Measurements from ENCODE around the gene MTMR11. TPM values are rescaled to one million over a fixed set of nuclear protein-coding genes. Genes with fewer than 3 reads are reported as not detected.

Gene MTMR11
- total and polyA plus RNA-seq, 10 of the 15 experiments (the other 5 are each of a cell fraction or from before 2014, with no cell fraction given), result 0.35 to 1.1 (median 0.73) TPM

DNA sequence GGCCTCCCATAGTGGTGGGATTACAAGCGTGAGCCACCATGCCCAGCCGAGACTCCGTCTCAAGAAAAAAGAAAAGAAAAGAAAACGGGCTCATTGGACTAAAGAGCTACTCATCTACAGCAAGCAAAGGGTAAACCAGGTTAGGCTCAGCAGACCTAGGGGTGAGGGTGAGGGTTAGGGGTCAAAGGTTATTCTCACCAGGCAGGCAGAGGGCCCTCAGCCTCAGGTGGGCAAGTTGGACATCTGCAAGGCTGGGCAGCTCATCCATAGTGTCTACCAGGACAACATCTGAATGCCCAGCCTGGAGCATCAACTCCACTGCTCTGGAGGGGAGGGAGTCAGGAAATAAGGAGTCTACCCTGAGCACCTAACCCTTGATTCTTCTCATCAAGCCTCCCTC is 3.5 kb downstream of the MTMR11 start:
- no peak for ATAC-seq
- TF ChIP-seq RAD21 (IDR thresholded peaks at IDR 0.05; ENCODE audit: insufficient read depth, low read depth, low read length), result no peak
- ChIA-PET SMC1A (ENCODE audit: uncharacterized antibody, unreplicated experiment) (no interaction called here), POLR2A (no interaction called here), RAD21 (ENCODE audit: unreplicated experiment) (no interaction called here), CTCF (no interaction called here)
- H2AFZ ChIP-seq (ENCODE audit: control insufficient read depth, low read depth, low read length), result no peak overlapping the region
- no peaks in the 10 kb centered on the region for H3K27me3 ChIP-seq (replicated peaks in 1 of 2; ENCODE audit: control insufficient read depth in 2 of 2, insufficient read depth in 2 of 2, low read length in 1 of 2)
- in situ Hi-C loops (cut with MboI) (no loop called here), intact Hi-C loops (cut with micrococcal nuclease; ENCODE audit: unreplicated experiment) (no loop called here)
- H3K36me3 ChIP-seq (ENCODE audit: control insufficient read depth in 2 of 2, insufficient read depth in 2 of 2, low read length in 1 of 2), result no peaks in the 10 kb centered on the region
- peaks cover 11% of the 10 kb centered on the region for H3K4me1 ChIP-seq (ENCODE audit: control insufficient read depth, insufficient read depth, low read length)
- no peak overlapping the region for H3K4me2 ChIP-seq (ENCODE audit: control insufficient read depth, insufficient read depth)
- FAIRE-seq, result no peak
- no TSS peak for BruUV-seq (replicated peaks)
- H3K9ac ChIP-seq (ENCODE audit: control insufficient read depth, insufficient read depth, low read length), result no peak overlapping the region
- 95% methylated on average over 4 of the region's 4 CpGs for WGBS (ENCODE audit: insufficient coverage, insufficient replicate concordance, low lambda C conversion rate, missing lambda C conversion rate)
- H3K79me2 ChIP-seq (ENCODE audit: control insufficient read depth, insufficient read depth, low read length), result no peaks in the 10 kb centered on the region
- no peaks in the 10 kb centered on the region for H4K20me1 ChIP-seq (ENCODE audit: control insufficient read depth, insufficient read depth)
- H3K27ac ChIP-seq (ENCODE audit: control insufficient read depth, insufficient read depth), result no peak overlapping the region
- no peak for DNase-seq (ENCODE audit: low read depth, low spot score)
- H3K9me3 ChIP-seq (replicated peaks; ENCODE audit: control insufficient read depth, insufficient read depth, low read length), result no peaks in the 10 kb centered on the region
- no peak overlapping the region for H3K4me3 ChIP-seq

- CTCF ChIA-PET, result no interaction called here
- no peak for FAIRE-seq
- POLR2A ChIA-PET, result no interaction called here
- Histone ChIP-seq H3K36me3 (ENCODE audit: control insufficient read depth in 2 of 2, insufficient read depth in 2 of 2, low read length in 1 of 2) (no peaks in the 10 kb centered on the region), H3K4me2 (ENCODE audit: control insufficient read depth, insufficient read depth) (no peak overlapping the region), H4K20me1 (ENCODE audit: control insufficient read depth, insufficient read depth) (no peaks in the 10 kb centered on the region), H3K27me3 (replicated peaks in 1 of 2; ENCODE audit: control insufficient read depth in 2 of 2, insufficient read depth in 2 of 2, low read length in 1 of 2) (no peaks in the 10 kb centered on the region), H2AFZ (ENCODE audit: control insufficient read depth, low read depth, low read length) (no peak overlapping the region), H3K9ac (ENCODE audit: control insufficient read depth, insufficient read depth, low read length) (no peak overlapping the region), H3K4me1 (ENCODE audit: control insufficient read depth, insufficient read depth, low read length) (peaks cover 4% of the 10 kb centered on the region), H3K4me3 (no peak overlapping the region), H3K79me2 (ENCODE audit: control insufficient read depth, insufficient read depth, low read length) (peaks cover 2% of the 10 kb centered on the region), H3K9me3 (replicated peaks; ENCODE audit: control insufficient read depth, insufficient read depth, low read length) (no peaks in the 10 kb centered on the region), H3K27ac (ENCODE audit: control insufficient read depth, insufficient read depth) (no peak overlapping the region)
- in situ Hi-C loops (cut with MboI), result no loop called here
- ATAC-seq, result no peak
- RAD21 ChIA-PET (ENCODE audit: unreplicated experiment), result no interaction called here
- SMC1A ChIA-PET (ENCODE audit: uncharacterized antibody, unreplicated experiment), result interaction anchor here (0.9 kb wide), 1 partner anchor 173 kb away, joined by 3 read pairs; no protein-coding TSS in a partner anchor
- WGBS (ENCODE audit: insufficient coverage, insufficient replicate concordance, low lambda C conversion rate, missing lambda C conversion rate), result 80% methylated on average over 8 of the region's 8 CpGs
- no peak for TF ChIP-seq PML (IDR thresholded peaks at IDR 0.05; ENCODE audit: low read length)
- TF ChIP-seq, protein P1, sequence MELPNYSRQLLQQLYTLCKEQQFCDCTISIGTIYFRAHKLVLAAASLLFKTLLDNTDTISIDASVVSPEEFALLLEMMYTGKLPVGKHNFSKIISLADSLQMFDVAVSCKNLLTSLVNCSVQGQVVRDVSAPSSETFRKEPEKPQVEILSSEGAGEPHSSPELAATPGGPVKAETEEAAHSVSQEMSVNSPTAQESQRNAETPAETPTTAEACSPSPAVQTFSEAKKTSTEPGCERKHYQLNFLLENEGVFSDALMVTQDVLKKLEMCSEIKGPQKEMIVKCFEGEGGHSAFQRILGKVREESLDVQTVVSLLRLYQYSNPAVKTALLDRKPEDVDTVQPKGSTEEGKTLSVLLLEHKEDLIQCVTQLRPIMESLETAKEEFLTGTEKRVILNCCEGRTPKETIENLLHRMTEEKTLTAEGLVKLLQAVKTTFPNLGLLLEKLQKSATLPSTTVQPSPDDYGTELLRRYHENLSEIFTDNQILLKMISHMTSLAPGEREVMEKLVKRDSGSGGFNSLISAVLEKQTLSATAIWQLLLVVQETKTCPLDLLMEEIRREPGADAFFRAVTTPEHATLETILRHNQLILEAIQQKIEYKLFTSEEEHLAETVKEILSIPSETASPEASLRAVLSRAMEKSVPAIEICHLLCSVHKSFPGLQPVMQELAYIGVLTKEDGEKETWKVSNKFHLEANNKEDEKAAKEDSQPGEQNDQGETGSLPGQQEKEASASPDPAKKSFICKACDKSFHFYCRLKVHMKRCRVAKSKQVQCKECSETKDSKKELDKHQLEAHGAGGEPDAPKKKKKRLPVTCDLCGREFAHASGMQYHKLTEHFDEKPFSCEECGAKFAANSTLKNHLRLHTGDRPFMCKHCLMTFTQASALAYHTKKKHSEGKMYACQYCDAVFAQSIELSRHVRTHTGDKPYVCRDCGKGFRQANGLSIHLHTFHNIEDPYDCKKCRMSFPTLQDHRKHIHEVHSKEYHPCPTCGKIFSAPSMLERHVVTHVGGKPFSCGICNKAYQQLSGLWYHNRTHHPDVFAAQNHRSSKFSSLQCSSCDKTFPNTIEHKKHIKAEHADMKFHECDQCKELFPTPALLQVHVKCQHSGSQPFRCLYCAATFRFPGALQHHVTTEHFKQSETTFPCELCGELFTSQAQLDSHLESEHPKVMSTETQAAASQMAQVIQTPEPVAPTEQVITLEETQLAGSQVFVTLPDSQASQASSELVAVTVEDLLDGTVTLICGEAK (IDR thresholded peaks at IDR 0.05; ENCODE audit: borderline replicate concordance), result no peak
- TF ChIP-seq EGR1 (IDR thresholded peaks at IDR 0.05; ENCODE audit: borderline replicate concordance in 1 of 2, low read depth in 2 of 2, low read length in 2 of 2), result no peak
- TF ChIP-seq TBL1XR1 (IDR thresholded peaks at IDR 0.05; ENCODE audit: low read depth, low read length), result no peak
- no peak for DNase-seq (ENCODE audit: low read depth, low spot score)
- BruUV-seq (replicated peaks), result no TSS peak
- intact Hi-C loops (cut with micrococcal nuclease; ENCODE audit: unreplicated experiment), result no loop called here
These were observed 4.2 kb downstream of the MTMR11 start for GRCh38 chr1:149932474-149932873.

Data from GM12878 (cell line).